Choroid plexus epithelial cell (primary cell): ENCODE results near the gene DNMT3A.

ENCODE experiments used
- DNase-seq: peaks from one replicate; pipeline ENCODE4 v3.0.0-alpha.2; 2010; ENCODE audit warnings: low read depth
- H3K4me3 ChIP-seq: 2 replicates; pipeline ENCODE4 v1.5.1; 2011; ENCODE audit warnings: low read depth, mild to moderate bottlenecking, control low read depth, low read length, moderate library complexity
- CTCF ChIP-seq: conservative IDR thresholded peaks from 2 replicates; pipeline ENCODE4 v1.5.1; 2011; ENCODE audit warnings: low read depth, mild to moderate bottlenecking, control low read depth, inconsistent platforms, low read length, moderate library complexity

The DNMT3A gene

GRCh38 chr2:25335971-25336370, 5.8 kb downstream of the DNMT3A start:
- no peak overlapping the region for H3K4me3 ChIP-seq
- no peak for TF ChIP-seq CTCF
- no peak for DNase-seq

- no peak overlapping the region for H3K4me3 ChIP-seq
- TF ChIP-seq CTCF = no peak
Measured at GRCh38 chr2:25335204-25335603, 6.5 kb downstream of the DNMT3A start.

GRCh38 chr2:25334482-25334881, 7.2 kb downstream of the DNMT3A start:
- H3K4me3 ChIP-seq = no peak overlapping the region
- no peak for TF ChIP-seq CTCF
- no peak for DNase-seq

More at GRCh38 chr2:25335204-25335603, 6.5 kb downstream of the DNMT3A start:
- no peak for DNase-seq

- DNase-seq = no peak
- no peak for TF ChIP-seq CTCF
Measured at GRCh38 chr2:25333981-25334380, 7.7 kb downstream of the DNMT3A start.

GRCh38 chr2:25332571-25332970, 9.2 kb downstream of the DNMT3A start:
- DNase-seq = no peak
- no peak overlapping the region for H3K4me3 ChIP-seq
- no peak for TF ChIP-seq CTCF

More at GRCh38 chr2:25333981-25334380, 7.7 kb downstream of the DNMT3A start:
- H3K4me3 ChIP-seq = no peak overlapping the region

GRCh38 chr2:25331686-25332365, 9.9 kb downstream of the DNMT3A start:
- no peak overlapping the region for H3K4me3 ChIP-seq
- no peak for DNase-seq
- TF ChIP-seq CTCF = no peak

- TF ChIP-seq CTCF = no peak
- DNase-seq = no peak
- no peak overlapping the region for H3K4me3 ChIP-seq
Measured at GRCh38 chr2:25330937-25331336, 10.8 kb downstream of the DNMT3A start.
